Neural cell (in vitro differentiated cells): Measurements from ENCODE around the gene IL21. TPM values are rescaled to one million over a fixed set of nuclear protein-coding genes. Genes with fewer than 3 reads are reported as not detected.

Source experiments
- H2AFZ ChIP-seq: fragments of 200-600, 300-800 bp; sonication (generic), shearing (Covaris generic); 2 replicates; pipeline ENCODE4 v1.6.0; 2014; ENCODE audit warnings: low read depth, mild to moderate bottlenecking, antibody characterized with exemption, low read length, moderate library complexity
- H3F3A ChIP-seq: fragments of 200-600 bp; shearing (Covaris generic); 2 replicates; pipeline ENCODE4 v1.6.1; 2016; ENCODE audit warnings: mild to moderate bottlenecking, moderate library complexity, mixed read lengths, antibody characterized with exemption, low read length; ENCODE audit not compliant: insufficient read depth, poor library complexity, severe bottlenecking
- H3K27ac ChIP-seq: fragments of 200-600, 300-800 bp; sonication (generic), shearing (Covaris generic); 2 replicates; pipeline ENCODE4 v1.5.1; 2014; ENCODE audit warnings: mild to moderate bottlenecking, low read length, moderate library complexity
- H3K27me3 ChIP-seq: fragments of 300-800, 200-600 bp; sonication (generic), shearing (Covaris generic); 2 replicates; pipeline ENCODE4 v1.6.0; 2014; ENCODE audit warnings: mild to moderate bottlenecking, low read depth, low read length, moderate library complexity; ENCODE audit not compliant: insufficient read depth
- H3K36me3 ChIP-seq: fragments of 300-800, 200-600 bp; sonication (generic), shearing (Covaris generic); 2 replicates; pipeline ENCODE4 v1.5.1; 2014; ENCODE audit warnings: mild to moderate bottlenecking, antibody characterized with exemption, low read length, moderate library complexity; ENCODE audit not compliant: insufficient read depth
- H3K4me2 ChIP-seq: fragments of 300-800, 200-600 bp; sonication (generic), shearing (Covaris generic); 2 replicates; pipeline ENCODE4 v1.6.0; 2014; ENCODE audit warnings: mild to moderate bottlenecking, low read length
- H3K4me3 ChIP-seq: fragments of 300-800, 200-600 bp; sonication (generic), shearing (Covaris generic); 2 replicates; pipeline ENCODE4 v1.5.1; 2014; ENCODE audit warnings: mild to moderate bottlenecking, low read length, moderate library complexity
- H3K79me2 ChIP-seq: fragments of 200-600 bp; shearing (Covaris generic); replicated peaks from 2 replicates; pipeline ENCODE4 v1.6.0; 2014; ENCODE audit warnings: mild to moderate bottlenecking, low read length, moderate library complexity; ENCODE audit not compliant: insufficient read depth
- H3K9ac ChIP-seq: fragments of 300-800, 200-600 bp; sonication (generic), shearing (Covaris generic); 2 replicates; pipeline ENCODE4 v1.6.1; 2016; ENCODE audit warnings: mild to moderate bottlenecking, low read length, mixed read lengths
- H3K9me2 ChIP-seq: fragments of 200-600 bp; shearing (Covaris generic); 2 replicates; pipeline ENCODE4 v1.6.1; 2016; ENCODE audit warnings: mild to moderate bottlenecking, low read length, mixed read lengths; ENCODE audit not compliant: insufficient read depth
- H3K9me3 ChIP-seq: fragments of 200-600, 300-800 bp; sonication (generic), shearing (Covaris generic); 2 replicates; pipeline ENCODE4 v1.6.1; 2016; ENCODE audit warnings: mild to moderate bottlenecking, mixed run types, low read length, moderate library complexity, mixed read lengths
- H4K20me1 ChIP-seq: fragments of 200-600 bp; shearing (Covaris generic); 2 replicates; pipeline ENCODE4 v1.6.1; 2016; ENCODE audit warnings: mild to moderate bottlenecking, mixed run types; ENCODE audit not compliant: insufficient read depth
- CTCF ChIP-seq: fragments of 450-650 bp; IDR thresholded peaks from 2 replicates; pipeline ENCODE4 v1.5.1; 2014; ENCODE audit warnings: antibody characterized with exemption, mild to moderate bottlenecking, moderate library complexity; ENCODE audit not compliant: poor library complexity, severe bottlenecking
- EP300 ChIP-seq: fragments of 450-650 bp; conservative IDR thresholded peaks from 2 replicates; pipeline ENCODE4 v1.6.1; 2014; ENCODE audit warnings: antibody characterized with exemption, mild to moderate bottlenecking, moderate library complexity; ENCODE audit not compliant: poor library complexity, severe bottlenecking
- EZH2 ChIP-seq: fragments of 200-600, 300-800 bp; shearing (Covaris generic), sonication (generic); IDR thresholded peaks from 2 replicates; pipeline ENCODE4 v1.6.1; 2014; ENCODE audit warnings: antibody characterized with exemption, low read length, borderline replicate concordance, mild to moderate bottlenecking; ENCODE audit not compliant: insufficient read depth, poor library complexity, severe bottlenecking
- MXI1 ChIP-seq: fragments of 450-650 bp; conservative IDR thresholded peaks from 2 replicates; pipeline ENCODE4 v1.6.1; 2014; ENCODE audit warnings: antibody characterized with exemption, mild to moderate bottlenecking; ENCODE audit not compliant: poor library complexity, severe bottlenecking
- POLR2AphosphoS5 ChIP-seq: IDR thresholded peaks from 2 replicates; pipeline ENCODE4 v1.6.1; 2012
- RAD21 ChIP-seq: fragments of 450-650 bp; conservative IDR thresholded peaks from 2 replicates; pipeline ENCODE4 v1.6.1; 2014; ENCODE audit warnings: antibody characterized with exemption, mild to moderate bottlenecking, moderate library complexity
- REST ChIP-seq: IDR thresholded peaks from 2 replicates; pipeline ENCODE4 v1.6.1; 2012; ENCODE audit warnings: borderline replicate concordance
- SMC3 ChIP-seq: fragments of 450-650 bp; conservative IDR thresholded peaks from 2 replicates; pipeline ENCODE4 v1.6.1; 2014; ENCODE audit warnings: antibody characterized with exemption, mild to moderate bottlenecking, moderate library complexity; ENCODE audit not compliant: poor library complexity
- TAF1 ChIP-seq: IDR thresholded peaks from 2 replicates; pipeline ENCODE4 v1.6.1; 2012; ENCODE audit warnings: low read depth
- polyA plus RNA-seq: library from polyadenylated mRNA; depleted of rRNA; stranded (reverse); fragments of >200 nt; gene quantifications from 2 replicates; pipeline ENCODE4 v1.2.3, GENCODE V29; 2014

IL21 gene
- polyA plus RNA-seq, 1 donor from 2014 or later = not detected

DNA sequence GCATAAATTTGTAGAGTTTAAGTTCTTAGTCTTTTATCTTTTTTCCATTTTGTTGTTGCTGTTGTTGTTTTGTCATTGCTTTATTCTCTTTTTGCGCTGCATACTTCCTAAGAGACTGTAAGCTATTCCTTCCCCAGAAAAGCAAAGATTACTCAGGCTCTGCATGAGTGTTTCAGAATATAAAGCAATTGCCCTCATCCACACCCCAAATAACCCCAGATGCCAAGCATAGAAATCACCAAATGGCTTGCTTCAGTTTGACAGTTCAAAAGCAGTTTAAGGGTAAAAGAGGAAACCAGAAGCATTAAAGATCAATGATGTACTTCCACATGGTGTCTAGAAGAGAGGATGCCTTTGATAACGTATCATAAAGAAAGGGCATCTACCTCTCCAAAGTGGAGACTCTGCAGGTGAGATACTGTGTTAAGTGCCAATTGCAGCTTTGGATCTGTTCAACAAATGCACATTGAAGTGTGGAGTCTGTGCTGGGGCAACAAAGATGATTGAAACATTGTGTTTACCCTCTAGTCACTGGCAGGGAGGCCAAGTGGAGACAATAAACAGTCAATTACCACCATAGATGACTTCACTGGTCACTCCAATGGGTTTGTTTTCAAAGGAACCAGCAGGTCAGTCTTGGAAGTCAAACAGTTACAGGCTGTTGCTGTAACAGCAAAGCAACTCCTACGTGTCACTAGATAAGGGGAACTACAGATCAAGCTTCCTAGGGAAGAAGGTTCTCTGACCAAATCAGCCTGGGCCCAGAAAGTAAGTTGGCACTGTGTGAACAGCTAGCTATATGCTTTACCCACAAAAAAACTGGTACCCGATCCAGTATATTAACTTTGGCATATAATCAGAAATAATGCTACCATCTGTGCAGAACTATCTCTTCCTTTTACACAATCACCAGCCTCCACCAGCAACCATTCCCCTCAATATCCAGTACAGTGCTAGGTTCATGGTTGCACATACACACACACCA is 40.6 kb upstream of the IL21 start:
- H2AFZ ChIP-seq = no peak overlapping the region
- no peaks in the 10 kb centered on the region for H3F3A ChIP-seq
- no peaks in the 10 kb centered on the region for H3K9me2 ChIP-seq

More for the DNA sequence above, 40.6 kb upstream of the IL21 start:
- H3K79me2 ChIP-seq = no peaks in the 10 kb centered on the region
- no peak overlapping the region for H3K4me3 ChIP-seq
- TF ChIP-seq REST (no peak), SMC3 (no peak), POLR2AphosphoS5 (no peak), MXI1 (no peak), RAD21 (no peak), EP300 (no peak), CTCF (no peak), EZH2 (no peak), TAF1 (no peak)
- peaks cover 2% of the 10 kb centered on the region for H3K9me3 ChIP-seq
- H3K9ac ChIP-seq = no peak overlapping the region
- no peaks in the 10 kb centered on the region for H3K36me3 ChIP-seq
- no peak overlapping the region for H3K4me2 ChIP-seq
- H4K20me1 ChIP-seq = no peaks in the 10 kb centered on the region
- H3K27me3 ChIP-seq = no peaks in the 10 kb centered on the region
- no peak overlapping the region for H3K27ac ChIP-seq
